ENCODE results near the gene SDCCAG8.

SDCCAG8 gene

DNA sequence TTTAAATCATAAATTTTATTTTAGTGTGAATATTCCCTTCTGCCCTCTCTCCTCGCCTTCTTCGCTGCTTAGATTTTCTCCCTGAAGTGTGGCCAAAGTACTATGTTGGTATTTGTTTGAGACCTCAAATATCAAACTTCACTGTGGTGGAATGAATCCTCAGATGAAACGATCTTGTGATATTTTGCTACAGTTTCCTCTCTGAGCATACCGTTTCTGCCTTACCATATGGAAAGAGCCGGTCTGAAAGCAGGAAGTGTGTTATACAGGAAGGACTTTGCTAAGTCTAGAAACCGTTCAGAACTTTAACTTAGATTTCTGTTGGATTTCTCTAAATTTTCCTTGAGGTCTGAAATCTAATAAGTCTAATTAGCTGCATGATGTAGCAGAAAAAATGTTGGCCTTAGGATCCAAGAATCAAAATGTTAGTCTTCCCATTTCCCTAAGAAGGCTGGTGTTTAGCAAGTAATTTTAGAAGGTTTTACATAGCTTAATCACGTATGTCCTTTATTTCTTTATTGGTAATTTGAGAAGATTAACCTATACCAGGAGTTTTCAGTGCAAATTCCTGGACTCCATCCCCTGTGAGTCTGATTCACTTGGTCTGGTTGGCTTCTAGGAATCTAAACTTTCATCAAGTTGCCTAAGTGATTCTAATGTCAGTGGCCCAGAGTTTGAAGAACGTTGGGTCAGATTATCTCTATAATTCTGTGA is 30.7 kb downstream of the SDCCAG8 start:
- no peak for DNase-seq (ENCODE audit: low spot score)

DNA sequence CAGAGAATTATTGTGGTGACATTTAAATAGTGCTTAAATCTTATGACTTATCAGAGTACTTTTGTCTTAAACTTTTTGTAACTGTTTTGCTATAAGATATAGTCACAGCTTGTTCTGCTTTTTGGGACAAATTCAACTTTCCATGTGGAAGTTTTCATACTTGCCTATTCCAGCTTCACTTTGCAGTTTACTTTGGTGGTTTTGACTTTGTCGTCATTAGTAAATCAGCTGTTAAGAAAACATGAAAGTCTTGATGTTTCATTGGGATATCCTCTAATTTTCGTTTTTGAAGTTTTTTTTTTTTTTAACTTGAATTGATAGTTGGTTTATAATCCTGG is 31.3 kb downstream of the SDCCAG8 start:
- no peak for DNase-seq (ENCODE audit: low spot score)

DNA sequence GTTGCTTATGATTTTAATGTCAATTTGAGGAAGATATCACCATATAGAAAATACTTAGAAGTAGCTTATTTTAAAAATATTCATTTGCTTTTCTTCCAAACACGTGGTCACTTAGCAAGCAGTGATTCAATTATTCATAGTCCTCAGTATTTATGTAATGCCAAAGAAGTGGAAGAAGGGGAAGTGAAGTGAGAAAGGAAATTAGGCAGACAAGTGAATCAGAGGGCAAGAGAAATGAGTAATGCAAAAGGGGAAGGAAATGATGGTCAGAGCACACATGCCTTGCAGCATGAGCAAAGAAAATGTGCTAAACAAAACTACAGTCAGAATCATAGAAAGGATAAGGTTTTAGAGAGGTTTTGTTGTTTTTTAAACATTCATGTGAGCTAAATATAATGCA is 31.8 kb downstream of the SDCCAG8 start:
- peak; percentile 46 for DNase-seq (ENCODE audit: low spot score)

DNA sequence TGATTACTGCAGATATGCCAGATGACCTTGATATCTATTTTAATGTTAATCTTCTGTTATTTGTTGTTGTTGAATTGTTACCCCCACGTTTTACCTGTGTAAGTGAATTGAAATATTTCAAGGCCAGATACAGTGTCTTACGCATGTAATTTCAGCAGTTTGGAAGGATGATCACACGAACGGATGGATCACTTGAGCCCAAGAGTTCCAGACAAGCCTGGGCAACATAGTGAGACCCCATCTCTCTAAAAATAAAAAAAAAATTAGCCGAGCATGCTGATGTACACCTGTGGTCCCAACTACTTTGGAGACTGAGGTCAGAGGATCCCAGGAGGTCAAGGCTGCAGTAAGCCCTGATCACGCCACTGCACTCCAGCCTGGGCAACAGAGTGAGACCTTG is 32.2 kb downstream of the SDCCAG8 start:
- no peak for DNase-seq (ENCODE audit: low spot score)

DNA sequence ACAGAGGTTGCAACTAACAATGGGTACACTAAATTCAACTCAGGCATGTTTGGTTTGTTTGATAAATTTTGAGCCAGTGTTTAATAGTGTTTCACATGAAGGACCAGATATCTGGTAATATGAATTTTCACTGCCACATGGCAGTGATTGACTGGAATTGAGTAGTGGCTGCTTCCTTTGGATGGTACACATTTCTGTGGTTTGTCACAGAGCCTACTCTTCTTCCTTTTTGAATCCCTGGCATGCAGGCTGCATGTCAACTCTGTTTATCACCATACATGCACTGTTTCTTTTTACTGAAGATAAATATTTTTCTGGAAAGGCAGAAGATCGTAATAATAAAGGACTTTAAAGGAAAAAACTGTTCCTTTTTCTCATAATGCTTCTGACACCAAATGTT is 35.5 kb downstream of the SDCCAG8 start:
- DNase-seq (ENCODE audit: low spot score) = no peak

DNA sequence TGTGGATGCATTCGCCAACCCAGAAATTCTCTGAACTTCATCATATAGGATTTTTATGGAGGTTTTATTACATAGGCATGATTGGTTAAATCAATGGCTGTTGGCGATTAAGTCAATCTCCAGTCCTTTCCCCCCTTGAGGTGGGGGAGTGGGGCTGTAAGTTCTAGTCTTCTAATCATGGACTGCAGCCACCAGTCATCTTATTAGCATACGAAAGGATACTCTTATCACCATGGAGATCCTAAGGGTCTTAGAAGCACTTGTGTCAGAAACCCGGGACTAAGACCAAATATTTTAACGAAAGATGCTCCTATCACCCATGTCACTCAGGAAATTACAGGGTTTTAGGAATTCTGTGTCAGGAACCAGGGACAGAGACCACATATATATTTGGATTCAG is 36.3 kb downstream of the SDCCAG8 start:
- DNase-seq (ENCODE audit: low spot score) = no peak

DNA sequence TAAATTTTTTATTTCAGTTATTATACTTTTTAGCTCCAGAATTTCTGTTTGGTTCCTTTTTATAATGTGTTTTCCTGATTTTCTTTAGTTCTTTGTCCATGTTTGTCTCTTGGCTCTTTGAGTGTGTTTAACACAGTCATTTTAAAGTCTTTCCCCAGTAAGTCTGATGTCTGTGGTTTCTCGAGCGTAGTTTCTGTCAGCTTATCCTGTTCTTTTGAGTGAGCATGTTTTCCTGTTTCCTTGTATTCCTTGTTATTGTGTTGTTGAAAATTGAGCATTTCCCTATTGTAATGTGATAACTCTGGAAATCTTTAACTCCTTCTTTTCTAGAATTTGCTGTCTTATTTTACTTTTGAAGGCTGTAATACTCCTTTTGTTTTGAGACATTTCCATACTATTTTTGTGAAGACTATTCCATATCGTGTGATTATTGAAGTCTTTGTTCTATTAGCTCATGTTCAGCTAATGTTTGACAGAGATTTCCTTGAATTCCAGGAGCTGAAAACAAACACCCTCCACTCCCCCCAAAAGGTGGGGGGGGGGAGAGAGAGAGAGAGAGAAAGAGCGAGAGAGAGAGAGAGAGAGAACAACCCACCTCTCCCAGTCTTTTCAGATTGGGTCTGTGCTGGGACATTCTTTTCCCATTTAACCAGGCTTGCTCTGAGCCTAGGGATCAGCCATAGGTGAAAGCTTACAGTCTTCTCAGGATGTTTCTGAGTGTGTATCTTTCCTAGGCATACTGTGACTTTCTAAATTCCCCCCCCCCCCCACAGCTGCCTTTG is 38.3 kb downstream of the SDCCAG8 start:
- no peak for DNase-seq (ENCODE audit: low spot score)

DNA sequence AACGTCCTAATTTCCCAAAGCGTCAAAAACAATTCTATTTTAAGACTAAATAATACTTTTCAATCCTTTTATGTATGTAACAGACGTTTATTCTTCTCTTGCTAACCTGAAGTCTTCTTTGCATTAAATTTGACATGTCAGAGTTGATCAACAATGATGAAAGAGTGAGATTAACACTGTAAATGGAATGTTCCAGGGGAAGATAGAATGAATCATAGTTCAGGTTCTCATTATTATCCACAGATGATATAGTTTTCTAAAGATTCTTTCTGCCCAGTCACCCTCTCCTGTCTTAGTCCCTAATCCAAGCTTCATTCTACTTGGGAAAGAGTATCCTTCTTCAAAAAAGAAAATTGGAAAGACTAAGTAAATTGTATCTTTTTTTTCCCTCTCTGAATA is 38.9 kb downstream of the SDCCAG8 start:
- peak; percentile 15 for DNase-seq (ENCODE audit: low spot score)

DNA sequence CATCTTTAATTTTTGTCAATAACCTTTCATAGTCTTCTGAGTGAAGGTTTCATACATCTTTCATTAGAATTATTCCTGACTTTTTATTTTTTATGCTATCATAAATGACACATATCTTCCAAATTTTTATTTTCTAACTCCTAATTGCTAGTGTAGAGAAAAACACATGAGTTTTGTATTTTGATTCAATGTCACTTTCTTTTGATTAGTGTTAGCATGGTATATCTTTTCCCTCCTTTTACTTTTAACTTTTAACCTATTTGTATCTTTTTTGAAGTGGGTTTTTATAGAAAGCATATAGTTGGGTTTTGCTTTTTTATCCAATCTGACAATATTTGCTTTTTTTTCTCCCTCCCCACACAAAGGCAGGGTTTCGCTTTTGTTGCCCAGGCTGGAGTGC is 43.2 kb downstream of the SDCCAG8 start:
- no peak for DNase-seq (ENCODE audit: low spot score)

DNA sequence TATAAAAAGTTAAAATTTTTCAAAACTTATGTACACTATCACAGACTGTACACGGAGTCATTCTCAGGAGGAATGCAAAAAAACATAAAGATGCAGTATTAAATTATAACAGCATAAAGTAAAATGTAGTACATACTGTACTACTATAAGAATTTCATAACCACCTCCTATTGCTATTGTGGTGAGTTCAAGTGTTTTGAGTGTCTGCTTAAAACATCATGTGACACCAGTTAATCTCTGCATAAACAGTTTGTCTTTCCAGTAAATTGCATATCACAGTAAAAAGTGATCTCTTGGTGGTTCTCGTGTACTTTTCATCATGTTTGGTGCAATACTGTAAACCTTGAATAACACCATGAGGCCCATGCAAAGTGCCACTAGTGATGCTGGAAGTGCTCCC is 45.2 kb downstream of the SDCCAG8 start:
- no peak for DNase-seq (ENCODE audit: low spot score)

DNA sequence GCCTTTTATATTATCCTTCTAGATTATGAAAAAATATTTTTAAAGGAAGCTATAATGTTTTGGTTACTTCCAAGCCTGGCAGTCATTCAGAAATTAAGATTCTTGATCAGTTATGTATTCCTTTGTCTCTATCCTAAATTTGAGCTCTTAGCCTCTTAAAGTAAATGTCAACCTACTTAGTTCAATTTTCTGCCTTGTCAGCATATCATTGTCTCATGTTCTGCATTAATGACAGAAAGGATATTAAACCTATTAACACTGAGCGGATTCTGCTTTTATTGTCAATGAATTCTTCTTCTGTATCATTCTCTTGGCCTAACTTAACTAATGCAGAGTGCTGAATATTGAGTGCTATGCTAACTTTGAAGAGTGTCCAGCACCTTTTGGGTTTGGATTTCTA is 56.0 kb downstream of the SDCCAG8 start:
- DNase-seq (ENCODE audit: low spot score) = no peak

DNA sequence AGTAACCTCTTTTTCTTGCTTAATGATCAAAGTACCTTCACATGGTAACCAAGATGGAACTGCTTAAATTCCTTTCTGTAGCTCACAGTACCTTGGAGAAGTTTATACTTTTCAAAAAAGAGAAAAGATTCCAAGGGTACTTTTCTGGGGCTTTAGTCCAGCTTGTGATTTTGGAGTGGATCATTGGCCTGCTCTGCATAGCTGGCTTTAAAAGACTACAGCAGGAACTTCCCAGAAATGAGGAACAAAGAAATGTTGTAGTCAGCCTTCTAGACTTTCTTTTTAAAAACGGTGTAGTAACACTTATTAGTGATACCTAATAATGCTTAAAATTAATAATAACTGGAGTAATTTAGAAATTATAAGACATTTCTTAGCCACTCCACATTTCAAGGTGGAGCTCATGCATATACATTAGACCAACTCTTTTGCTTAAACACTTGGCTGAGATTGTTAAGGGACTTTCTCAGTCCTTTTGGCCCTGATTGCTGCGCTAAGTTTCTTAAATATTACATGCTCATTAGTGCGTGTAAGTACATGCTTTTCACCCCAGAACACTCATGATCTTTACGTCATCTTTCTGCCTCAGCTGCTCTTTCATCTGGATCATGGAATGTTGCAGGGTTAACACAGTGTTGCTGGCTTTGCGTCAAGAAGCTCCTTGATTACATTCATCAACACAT is 57.3 kb downstream of the SDCCAG8 start:
- no peak for DNase-seq (ENCODE audit: low spot score)

DNA sequence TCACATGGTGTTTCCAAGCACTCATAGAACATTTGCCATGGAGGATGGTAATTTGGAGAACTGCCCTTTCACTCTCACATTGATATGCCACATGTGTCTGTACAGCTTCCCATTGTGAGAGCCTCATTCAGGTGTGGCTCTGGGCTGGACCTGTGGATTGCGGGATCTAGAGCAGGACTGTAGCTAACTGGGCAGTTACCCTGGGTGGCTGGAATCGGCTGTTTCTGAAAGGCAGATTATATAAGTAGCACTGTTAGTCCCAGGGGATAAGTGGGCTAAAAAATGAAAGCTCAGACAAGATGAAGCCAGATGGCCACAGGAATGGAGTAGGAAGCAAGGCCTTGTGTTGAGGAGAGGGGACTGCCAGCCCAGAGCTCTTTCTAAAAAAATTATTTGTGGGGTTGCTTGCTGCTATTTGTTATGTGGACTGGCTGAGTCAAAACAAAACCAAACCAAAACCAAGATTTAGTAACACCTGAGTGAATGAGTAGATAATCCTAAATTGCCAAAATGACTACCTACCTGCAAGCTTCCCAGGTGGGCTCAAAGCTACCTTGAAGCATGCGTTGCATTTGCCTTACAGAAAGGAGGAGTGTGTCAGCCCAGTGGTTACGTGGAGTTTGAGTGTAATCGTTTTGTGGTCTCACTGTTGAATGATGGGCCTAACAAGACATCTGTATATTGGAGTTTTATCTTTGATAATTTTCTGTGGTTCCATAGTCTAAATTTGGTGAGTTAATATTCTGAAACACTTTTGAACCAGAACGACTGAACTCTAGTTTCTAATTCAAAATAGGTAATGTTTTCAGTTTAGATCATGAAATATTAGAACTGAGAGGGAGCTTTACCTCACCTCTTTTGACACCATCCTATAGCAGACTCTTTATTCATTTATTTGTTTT is 58.0 kb downstream of the SDCCAG8 start:
- DNase-seq (ENCODE audit: low spot score) = no peak

DNA sequence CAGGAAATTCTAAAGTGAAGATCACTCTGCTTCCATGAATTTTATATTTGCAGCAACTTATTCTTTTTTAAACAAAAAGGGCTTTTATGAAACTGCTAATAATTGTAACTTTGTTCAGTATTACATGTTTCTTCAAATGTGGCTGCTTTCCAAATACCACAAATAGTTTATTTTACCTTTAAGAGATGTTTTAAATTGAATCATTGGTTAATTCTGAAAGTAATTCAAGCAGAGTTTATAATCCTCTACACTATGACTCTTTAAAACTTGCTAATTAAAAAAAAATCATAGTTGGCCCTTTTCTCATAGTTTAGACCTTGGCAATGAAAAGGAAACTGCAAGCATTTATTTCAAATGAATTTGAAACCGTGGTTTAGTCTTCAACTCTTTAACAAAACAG is 59.6 kb downstream of the SDCCAG8 start:
- no peak for DNase-seq (ENCODE audit: low spot score)

DNA sequence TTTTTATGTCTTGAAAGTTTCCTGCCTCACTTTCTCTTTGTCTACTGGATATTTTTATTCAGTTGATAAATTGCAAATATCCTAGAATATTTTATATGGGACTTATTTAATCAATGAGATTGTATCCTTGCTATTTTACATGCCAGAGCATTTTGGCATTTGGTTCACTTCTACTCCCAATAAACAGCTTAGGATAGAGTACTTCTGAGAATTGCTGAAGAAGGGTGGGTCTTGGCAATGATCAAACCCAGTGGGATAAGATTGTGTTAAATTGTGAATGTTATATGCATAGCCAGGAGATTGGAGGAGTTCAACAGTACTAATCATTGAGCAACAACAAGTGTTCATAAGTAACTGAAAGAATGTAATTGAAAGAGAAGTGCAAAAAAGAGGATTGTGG is 60.1 kb downstream of the SDCCAG8 start:
- DNase-seq (ENCODE audit: low spot score) = no peak

DNA sequence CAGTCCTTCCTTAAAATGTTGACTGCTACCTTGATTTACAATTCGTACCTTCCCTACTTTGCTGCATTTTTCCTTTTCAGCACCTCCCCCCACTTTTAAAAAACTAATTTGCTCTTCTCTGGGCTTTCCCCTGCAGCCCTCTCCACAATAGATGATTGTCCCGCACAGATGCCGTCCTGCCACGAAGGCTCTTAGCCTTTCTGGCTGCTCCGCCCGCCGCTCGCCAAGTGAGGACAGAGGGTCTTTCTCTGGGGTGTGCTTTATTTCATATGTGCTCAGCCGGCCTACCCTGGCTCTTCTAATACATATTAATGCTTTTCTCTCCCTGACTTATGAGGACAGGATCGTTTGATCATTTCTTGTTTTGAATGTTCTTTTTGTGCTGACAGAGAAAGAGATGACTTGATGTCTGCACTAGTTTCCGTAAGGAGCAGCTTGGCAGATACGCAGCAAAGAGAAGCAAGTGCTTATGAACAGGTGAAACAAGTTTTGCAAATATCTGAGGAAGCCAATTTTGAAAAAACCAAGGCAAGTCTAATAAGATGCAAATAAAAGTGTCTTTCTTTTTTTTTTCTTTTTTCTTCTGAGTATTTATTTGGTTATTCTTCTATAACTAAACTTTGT is 60.6 kb downstream of the SDCCAG8 start:
- no peak for DNase-seq (ENCODE audit: low spot score)

DNA sequence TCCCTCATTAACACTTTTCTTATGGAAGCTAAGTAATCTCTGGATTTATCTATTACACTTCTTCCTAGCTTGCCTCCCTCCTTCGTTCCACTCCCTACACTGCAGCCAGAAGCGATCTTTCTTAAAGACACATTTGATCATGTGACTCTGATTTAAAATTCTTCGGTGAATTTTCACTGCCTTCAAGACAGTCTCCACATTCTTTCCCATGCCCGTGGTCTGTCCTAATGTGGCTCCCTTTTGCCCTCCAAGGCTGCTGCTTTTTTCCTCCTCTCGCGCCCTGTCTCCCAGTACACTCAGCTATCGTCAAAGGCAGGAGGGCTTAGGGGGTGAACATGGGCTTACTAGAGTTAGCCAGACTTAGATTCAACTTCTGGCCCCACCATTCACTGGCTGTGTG is 64.4 kb downstream of the SDCCAG8 start:
- no peak for DNase-seq (ENCODE audit: low spot score)

DNA sequence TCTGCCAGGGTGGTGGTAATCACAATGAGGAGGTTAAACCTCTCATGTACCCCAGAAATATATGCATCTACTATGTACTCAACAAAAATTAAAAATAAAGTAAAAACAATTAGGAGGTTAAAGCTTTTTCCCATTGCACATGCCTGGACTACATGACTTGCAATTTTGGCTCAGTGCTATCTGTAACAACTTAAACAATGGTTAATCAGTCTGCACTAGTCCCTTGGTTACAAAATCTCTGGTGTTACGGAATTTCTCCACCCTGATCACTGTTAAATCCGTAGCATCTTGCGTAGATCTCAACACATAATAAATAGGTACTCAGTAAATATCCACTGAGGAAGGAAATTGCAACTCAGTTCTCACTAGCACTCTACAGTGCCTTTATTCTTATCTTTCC is 66.5 kb downstream of the SDCCAG8 start:
- no peak for DNase-seq (ENCODE audit: low spot score)

DNA sequence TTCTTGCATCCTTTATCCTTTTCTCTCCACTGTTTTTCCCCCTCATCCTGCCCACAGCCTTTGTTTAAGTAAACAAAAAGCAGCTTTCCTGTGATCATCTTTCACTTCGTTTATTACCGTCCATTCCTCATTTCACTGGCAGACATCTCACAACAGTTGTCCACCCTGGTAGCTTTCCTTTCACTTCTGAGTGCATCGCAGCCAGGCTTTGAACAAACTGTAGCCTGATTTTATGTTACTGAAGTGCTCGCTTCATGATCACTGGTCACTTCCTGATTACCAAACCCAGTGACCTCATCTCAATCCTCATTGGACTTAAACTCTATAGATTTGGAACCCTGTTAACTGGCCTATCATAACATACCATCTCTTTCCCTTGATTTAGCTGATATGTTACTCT is 67.7 kb downstream of the SDCCAG8 start:
- no peak for DNase-seq (ENCODE audit: low spot score)

DNA sequence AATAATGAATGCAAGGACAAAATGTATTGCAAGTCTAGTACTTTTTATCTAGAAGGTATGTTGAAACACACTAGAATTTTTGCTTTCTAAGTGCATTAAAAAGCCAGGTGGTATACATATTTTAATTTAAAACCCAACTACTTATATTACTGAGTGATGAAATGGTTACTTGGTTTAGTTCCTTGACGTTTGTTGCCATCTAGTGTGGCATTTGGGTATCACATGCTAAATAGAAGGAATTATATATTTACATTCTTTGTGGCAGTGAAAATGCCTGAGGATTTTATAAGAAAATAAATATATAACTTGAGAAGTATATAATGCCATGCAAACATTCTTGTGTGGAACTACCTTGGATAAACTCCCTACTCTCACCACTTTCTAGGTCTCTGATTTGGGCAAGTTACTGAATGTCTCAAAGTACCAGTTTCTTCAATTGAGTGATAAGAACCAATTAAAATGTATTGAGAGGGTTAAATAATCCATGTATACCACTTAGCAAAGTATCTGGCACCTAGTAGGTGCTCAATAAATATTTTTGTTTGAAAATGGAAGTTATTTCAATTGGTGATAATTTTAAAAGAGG is 69.6 kb downstream of the SDCCAG8 start:
- DNase-seq (ENCODE audit: low spot score) = peak; percentile 33

DNA sequence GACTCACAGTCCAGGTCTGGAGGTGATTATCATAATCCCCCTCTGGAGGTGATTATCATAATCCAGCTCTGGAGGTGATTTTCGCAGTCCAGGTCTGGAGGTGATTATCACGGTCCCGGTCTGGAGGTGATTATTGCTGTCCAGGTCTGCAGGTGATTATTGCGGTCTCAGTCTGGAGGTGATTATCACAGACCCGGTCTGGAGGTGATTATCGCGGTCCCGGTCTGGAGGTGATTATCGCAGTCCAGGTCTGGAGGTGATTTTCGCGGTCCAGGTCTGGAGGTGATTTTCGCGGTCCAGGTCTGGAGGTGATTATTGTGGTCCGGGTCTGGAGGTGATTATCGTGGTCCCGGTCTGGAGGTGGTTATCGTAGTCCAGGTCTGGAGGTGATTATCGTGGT is 76.6 kb downstream of the SDCCAG8 start:
- no peak for DNase-seq (ENCODE audit: low spot score)

All from AG08396 (cell line).